Neural cell (in vitro differentiated cells): ENCODE results near the gene PDCD2. TPM values are rescaled to one million over a fixed set of nuclear protein-coding genes. Genes with fewer than 3 reads are reported as not detected.

ENCODE experiments used
- H2AFZ ChIP-seq: fragments of 200-600, 300-800 bp; sonication (generic), shearing (Covaris generic); 2 replicates; pipeline ENCODE4 v1.6.0; 2014; ENCODE audit warnings: low read depth, mild to moderate bottlenecking, antibody characterized with exemption, low read length, moderate library complexity
- H3F3A ChIP-seq: fragments of 200-600 bp; shearing (Covaris generic); 2 replicates; pipeline ENCODE4 v1.6.1; 2016; ENCODE audit warnings: mild to moderate bottlenecking, moderate library complexity, mixed read lengths, antibody characterized with exemption, low read length; ENCODE audit not compliant: insufficient read depth, poor library complexity, severe bottlenecking
- H3K27ac ChIP-seq: fragments of 200-600, 300-800 bp; sonication (generic), shearing (Covaris generic); 2 replicates; pipeline ENCODE4 v1.5.1; 2014; ENCODE audit warnings: mild to moderate bottlenecking, low read length, moderate library complexity
- H3K27me3 ChIP-seq: fragments of 300-800, 200-600 bp; sonication (generic), shearing (Covaris generic); 2 replicates; pipeline ENCODE4 v1.6.0; 2014; ENCODE audit warnings: mild to moderate bottlenecking, low read depth, low read length, moderate library complexity; ENCODE audit not compliant: insufficient read depth
- H3K36me3 ChIP-seq: fragments of 300-800, 200-600 bp; sonication (generic), shearing (Covaris generic); 2 replicates; pipeline ENCODE4 v1.5.1; 2014; ENCODE audit warnings: mild to moderate bottlenecking, antibody characterized with exemption, low read length, moderate library complexity; ENCODE audit not compliant: insufficient read depth
- H3K4me2 ChIP-seq: fragments of 300-800, 200-600 bp; sonication (generic), shearing (Covaris generic); 2 replicates; pipeline ENCODE4 v1.6.0; 2014; ENCODE audit warnings: mild to moderate bottlenecking, low read length
- H3K4me3 ChIP-seq: fragments of 300-800, 200-600 bp; sonication (generic), shearing (Covaris generic); 2 replicates; pipeline ENCODE4 v1.5.1; 2014; ENCODE audit warnings: mild to moderate bottlenecking, low read length, moderate library complexity
- H3K79me2 ChIP-seq: fragments of 200-600 bp; shearing (Covaris generic); replicated peaks from 2 replicates; pipeline ENCODE4 v1.6.0; 2014; ENCODE audit warnings: mild to moderate bottlenecking, low read length, moderate library complexity; ENCODE audit not compliant: insufficient read depth
- H3K9ac ChIP-seq: fragments of 300-800, 200-600 bp; sonication (generic), shearing (Covaris generic); 2 replicates; pipeline ENCODE4 v1.6.1; 2016; ENCODE audit warnings: mild to moderate bottlenecking, low read length, mixed read lengths
- H3K9me2 ChIP-seq: fragments of 200-600 bp; shearing (Covaris generic); 2 replicates; pipeline ENCODE4 v1.6.1; 2016; ENCODE audit warnings: mild to moderate bottlenecking, low read length, mixed read lengths; ENCODE audit not compliant: insufficient read depth
- H3K9me3 ChIP-seq: fragments of 200-600, 300-800 bp; sonication (generic), shearing (Covaris generic); 2 replicates; pipeline ENCODE4 v1.6.1; 2016; ENCODE audit warnings: mild to moderate bottlenecking, mixed run types, low read length, moderate library complexity, mixed read lengths
- H4K20me1 ChIP-seq: fragments of 200-600 bp; shearing (Covaris generic); 2 replicates; pipeline ENCODE4 v1.6.1; 2016; ENCODE audit warnings: mild to moderate bottlenecking, mixed run types; ENCODE audit not compliant: insufficient read depth
- EP300 ChIP-seq: fragments of 450-650 bp; conservative IDR thresholded peaks from 2 replicates; pipeline ENCODE4 v1.6.1; 2014; ENCODE audit warnings: antibody characterized with exemption, mild to moderate bottlenecking, moderate library complexity; ENCODE audit not compliant: poor library complexity, severe bottlenecking
- EZH2 ChIP-seq: fragments of 200-600, 300-800 bp; shearing (Covaris generic), sonication (generic); IDR thresholded peaks from 2 replicates; pipeline ENCODE4 v1.6.1; 2014; ENCODE audit warnings: antibody characterized with exemption, low read length, borderline replicate concordance, mild to moderate bottlenecking; ENCODE audit not compliant: insufficient read depth, poor library complexity, severe bottlenecking
- MXI1 ChIP-seq: fragments of 450-650 bp; conservative IDR thresholded peaks from 2 replicates; pipeline ENCODE4 v1.6.1; 2014; ENCODE audit warnings: antibody characterized with exemption, mild to moderate bottlenecking; ENCODE audit not compliant: poor library complexity, severe bottlenecking
- POLR2AphosphoS5 ChIP-seq: IDR thresholded peaks from 2 replicates; pipeline ENCODE4 v1.6.1; 2012
- RAD21 ChIP-seq: fragments of 450-650 bp; conservative IDR thresholded peaks from 2 replicates; pipeline ENCODE4 v1.6.1; 2014; ENCODE audit warnings: antibody characterized with exemption, mild to moderate bottlenecking, moderate library complexity
- SMC3 ChIP-seq: fragments of 450-650 bp; conservative IDR thresholded peaks from 2 replicates; pipeline ENCODE4 v1.6.1; 2014; ENCODE audit warnings: antibody characterized with exemption, mild to moderate bottlenecking, moderate library complexity; ENCODE audit not compliant: poor library complexity
- TAF1 ChIP-seq: IDR thresholded peaks from 2 replicates; pipeline ENCODE4 v1.6.1; 2012; ENCODE audit warnings: low read depth
- polyA plus RNA-seq: library from polyadenylated mRNA; depleted of rRNA; stranded (reverse); fragments of >200 nt; gene quantifications from 2 replicates; pipeline ENCODE4 v1.2.3, GENCODE V29; 2014
- TF ChIP-seq, protein P1 (sequence below): fragments of 450-650 bp; IDR thresholded peaks from 2 replicates; pipeline ENCODE4 v1.5.1; 2014; ENCODE audit warnings: antibody characterized with exemption, mild to moderate bottlenecking, moderate library complexity; ENCODE audit not compliant: poor library complexity, severe bottlenecking
- TF ChIP-seq, protein P2 (sequence below): IDR thresholded peaks from 2 replicates; pipeline ENCODE4 v1.6.1; 2012; ENCODE audit warnings: borderline replicate concordance

PDCD2 gene
- polyA plus RNA-seq, 1 donor from 2014 or later, result 132 TPM

DNA sequence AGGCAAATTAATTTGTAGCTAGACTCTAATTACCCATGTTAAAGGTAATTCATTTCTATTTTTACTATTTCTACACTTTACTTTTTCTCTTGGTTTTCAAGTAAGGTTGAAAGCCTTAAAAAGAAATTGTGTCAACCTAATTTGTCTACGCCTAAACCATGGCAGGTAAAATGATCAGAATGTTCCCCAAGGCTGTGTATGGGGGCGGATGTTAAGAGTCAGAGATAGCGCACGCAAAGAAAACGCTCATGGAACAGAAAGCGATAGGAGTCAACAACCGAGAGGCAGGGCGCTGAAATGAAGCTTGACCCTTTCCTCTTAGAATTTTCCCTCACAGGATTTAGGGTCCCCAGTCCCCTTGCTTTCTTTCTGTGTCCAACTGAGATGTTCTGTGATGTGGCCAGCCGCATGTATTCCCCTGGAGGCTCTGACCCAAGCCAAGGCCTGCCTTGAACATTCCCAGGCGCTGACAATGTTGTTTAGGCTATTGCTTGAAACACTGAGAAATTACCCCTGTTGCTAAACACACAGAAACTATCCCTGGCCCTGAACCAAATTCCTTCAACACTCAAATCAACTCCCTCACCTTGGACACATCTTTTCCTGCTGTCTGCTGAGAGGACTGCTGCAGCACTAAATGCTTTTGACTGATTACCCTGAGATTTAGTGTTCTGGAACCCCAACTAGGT lies 42.3 kb downstream of the PDCD2 start:
- no peak overlapping the region for H2AFZ ChIP-seq
- H3K4me2 ChIP-seq, result no peak overlapping the region
- no peak overlapping the region for H3K9ac ChIP-seq
- TF ChIP-seq POLR2AphosphoS5 (no peak), TAF1 (no peak), SMC3 (no peak), RAD21 (no peak), EP300 (no peak), EZH2 (no peak), MXI1 (no peak)
- TF ChIP-seq, protein P1, sequence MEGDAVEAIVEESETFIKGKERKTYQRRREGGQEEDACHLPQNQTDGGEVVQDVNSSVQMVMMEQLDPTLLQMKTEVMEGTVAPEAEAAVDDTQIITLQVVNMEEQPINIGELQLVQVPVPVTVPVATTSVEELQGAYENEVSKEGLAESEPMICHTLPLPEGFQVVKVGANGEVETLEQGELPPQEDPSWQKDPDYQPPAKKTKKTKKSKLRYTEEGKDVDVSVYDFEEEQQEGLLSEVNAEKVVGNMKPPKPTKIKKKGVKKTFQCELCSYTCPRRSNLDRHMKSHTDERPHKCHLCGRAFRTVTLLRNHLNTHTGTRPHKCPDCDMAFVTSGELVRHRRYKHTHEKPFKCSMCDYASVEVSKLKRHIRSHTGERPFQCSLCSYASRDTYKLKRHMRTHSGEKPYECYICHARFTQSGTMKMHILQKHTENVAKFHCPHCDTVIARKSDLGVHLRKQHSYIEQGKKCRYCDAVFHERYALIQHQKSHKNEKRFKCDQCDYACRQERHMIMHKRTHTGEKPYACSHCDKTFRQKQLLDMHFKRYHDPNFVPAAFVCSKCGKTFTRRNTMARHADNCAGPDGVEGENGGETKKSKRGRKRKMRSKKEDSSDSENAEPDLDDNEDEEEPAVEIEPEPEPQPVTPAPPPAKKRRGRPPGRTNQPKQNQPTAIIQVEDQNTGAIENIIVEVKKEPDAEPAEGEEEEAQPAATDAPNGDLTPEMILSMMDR, result no peak
- TF ChIP-seq, protein P2, sequence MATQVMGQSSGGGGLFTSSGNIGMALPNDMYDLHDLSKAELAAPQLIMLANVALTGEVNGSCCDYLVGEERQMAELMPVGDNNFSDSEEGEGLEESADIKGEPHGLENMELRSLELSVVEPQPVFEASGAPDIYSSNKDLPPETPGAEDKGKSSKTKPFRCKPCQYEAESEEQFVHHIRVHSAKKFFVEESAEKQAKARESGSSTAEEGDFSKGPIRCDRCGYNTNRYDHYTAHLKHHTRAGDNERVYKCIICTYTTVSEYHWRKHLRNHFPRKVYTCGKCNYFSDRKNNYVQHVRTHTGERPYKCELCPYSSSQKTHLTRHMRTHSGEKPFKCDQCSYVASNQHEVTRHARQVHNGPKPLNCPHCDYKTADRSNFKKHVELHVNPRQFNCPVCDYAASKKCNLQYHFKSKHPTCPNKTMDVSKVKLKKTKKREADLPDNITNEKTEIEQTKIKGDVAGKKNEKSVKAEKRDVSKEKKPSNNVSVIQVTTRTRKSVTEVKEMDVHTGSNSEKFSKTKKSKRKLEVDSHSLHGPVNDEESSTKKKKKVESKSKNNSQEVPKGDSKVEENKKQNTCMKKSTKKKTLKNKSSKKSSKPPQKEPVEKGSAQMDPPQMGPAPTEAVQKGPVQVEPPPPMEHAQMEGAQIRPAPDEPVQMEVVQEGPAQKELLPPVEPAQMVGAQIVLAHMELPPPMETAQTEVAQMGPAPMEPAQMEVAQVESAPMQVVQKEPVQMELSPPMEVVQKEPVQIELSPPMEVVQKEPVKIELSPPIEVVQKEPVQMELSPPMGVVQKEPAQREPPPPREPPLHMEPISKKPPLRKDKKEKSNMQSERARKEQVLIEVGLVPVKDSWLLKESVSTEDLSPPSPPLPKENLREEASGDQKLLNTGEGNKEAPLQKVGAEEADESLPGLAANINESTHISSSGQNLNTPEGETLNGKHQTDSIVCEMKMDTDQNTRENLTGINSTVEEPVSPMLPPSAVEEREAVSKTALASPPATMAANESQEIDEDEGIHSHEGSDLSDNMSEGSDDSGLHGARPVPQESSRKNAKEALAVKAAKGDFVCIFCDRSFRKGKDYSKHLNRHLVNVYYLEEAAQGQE, result no peak
- no peak overlapping the region for H3K27ac ChIP-seq
- no peaks in the 10 kb centered on the region for H3F3A ChIP-seq
- H3K36me3 ChIP-seq, result peaks cover 14% of the 10 kb centered on the region
- no peaks in the 10 kb centered on the region for H3K27me3 ChIP-seq
- H3K4me3 ChIP-seq, result no peak overlapping the region
- no peaks in the 10 kb centered on the region for H3K9me2 ChIP-seq
- H3K79me2 ChIP-seq, result peaks cover 20% of the 10 kb centered on the region
- no peaks in the 10 kb centered on the region for H3K9me3 ChIP-seq
- no peaks in the 10 kb centered on the region for H4K20me1 ChIP-seq

DNA sequence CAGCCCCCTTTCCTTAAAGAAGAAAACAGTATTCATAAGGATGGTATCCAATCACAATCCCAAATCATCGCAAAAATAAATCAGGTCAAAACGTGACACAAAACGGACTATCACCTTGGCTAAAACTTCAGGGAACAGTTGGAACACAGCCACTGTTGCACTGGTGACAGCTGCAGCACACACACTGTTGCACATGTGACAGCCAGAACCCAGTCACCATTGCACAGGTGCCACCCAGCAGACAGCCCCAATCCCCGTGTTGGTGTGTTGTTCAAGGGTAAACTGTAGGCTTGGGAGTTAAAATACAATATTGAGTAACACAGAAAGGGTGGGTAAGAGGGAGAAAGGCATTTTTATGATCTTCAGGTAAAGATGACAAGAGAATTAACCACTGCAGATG lies 47.1 kb downstream of the PDCD2 start:
- TF ChIP-seq MXI1, result no peak
- TF ChIP-seq POLR2AphosphoS5, result no peak
- TF ChIP-seq, protein P1, result no peak
- no peak for TF ChIP-seq EZH2
- no peak for TF ChIP-seq SMC3
- no peak for TF ChIP-seq RAD21
- no peak for TF ChIP-seq TAF1
- TF ChIP-seq, protein P2, result no peak
- TF ChIP-seq EP300, result no peak
- no peak overlapping the region for H3K4me3 ChIP-seq
- H3K4me2 ChIP-seq, result no peak overlapping the region
- H3K27me3 ChIP-seq, result no peaks in the 10 kb centered on the region
- no peaks in the 10 kb centered on the region for H3F3A ChIP-seq
- no peak overlapping the region for H3K27ac ChIP-seq
- no peak overlapping the region for H3K9ac ChIP-seq
- H2AFZ ChIP-seq, result no peak overlapping the region
- peaks cover 9% of the 10 kb centered on the region for H3K36me3 ChIP-seq
- H3K9me3 ChIP-seq, result no peaks in the 10 kb centered on the region
- H3K79me2 ChIP-seq, result peaks cover 4% of the 10 kb centered on the region
- no peaks in the 10 kb centered on the region for H4K20me1 ChIP-seq
- H3K9me2 ChIP-seq, result no peaks in the 10 kb centered on the region
